Measurements from ENCODE around the gene SIL1.

SIL1 gene

GRCh38 chr5:138945421-138946240, 252.5 kb downstream of the SIL1 start:
- DNase-seq (ENCODE audit: low read depth in 2 of 2) = no peak

- DNase-seq (ENCODE audit: low read depth in 2 of 2) = no peak
These were observed 253.4 kb downstream of the SIL1 start for GRCh38 chr5:138944527-138945322.

DNA sequence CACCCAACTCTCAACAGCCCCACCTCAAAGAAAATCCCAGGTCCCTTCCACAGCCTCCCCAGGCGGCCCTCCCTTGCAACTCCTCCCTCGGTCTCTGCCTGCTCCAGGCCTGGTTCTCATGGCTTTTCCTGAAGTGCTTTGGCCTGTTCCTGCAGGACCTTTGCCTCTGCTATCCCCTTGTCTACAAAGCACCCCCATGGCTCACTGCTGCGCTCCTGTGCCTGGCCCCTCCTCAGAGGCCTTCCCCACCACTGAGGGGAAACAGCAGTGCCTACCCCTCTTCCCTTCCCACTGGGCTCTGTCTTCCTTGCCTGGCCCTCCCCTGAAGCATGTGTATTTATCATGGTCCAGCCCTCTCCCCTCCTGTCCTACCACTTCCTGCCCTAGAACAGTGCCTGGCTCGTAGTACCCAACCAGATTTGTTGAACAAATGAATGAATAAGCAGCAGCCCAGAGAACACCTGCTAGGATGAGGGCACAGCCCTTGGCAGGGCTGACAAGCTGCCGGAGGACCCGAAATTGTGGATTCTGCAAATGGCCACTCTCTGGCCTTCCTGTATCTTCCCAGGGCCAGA, 254.5 kb downstream of the SIL1 start:
- DNase-seq (ENCODE audit: low read depth in 2 of 2) = no peak

GRCh38 chr5:138942861-138943260, 255.3 kb downstream of the SIL1 start:
- no peak for DNase-seq (ENCODE audit: low read depth in 2 of 2)

DNA sequence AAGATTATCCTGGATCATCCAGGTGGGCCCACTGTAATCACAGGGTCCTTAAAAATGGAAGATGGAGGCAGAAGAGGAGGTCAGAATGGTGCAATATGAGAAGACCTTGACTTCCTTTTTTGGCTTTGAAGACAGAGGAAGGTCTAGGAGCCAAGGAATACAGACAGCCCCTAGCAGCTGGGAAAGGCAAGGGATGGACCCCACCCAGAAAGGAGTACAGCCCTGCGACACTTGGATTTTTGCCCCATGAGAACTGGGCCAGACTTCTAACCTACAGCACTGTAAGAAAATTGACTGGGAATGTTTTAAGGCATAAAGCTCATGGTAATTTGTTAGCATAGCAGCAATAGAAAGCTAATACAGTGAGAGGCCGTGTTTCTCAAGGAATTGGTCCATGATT, 256.1 kb downstream of the SIL1 start:
- DNase-seq (ENCODE audit: low read depth in 2 of 2) = no peak

DNA sequence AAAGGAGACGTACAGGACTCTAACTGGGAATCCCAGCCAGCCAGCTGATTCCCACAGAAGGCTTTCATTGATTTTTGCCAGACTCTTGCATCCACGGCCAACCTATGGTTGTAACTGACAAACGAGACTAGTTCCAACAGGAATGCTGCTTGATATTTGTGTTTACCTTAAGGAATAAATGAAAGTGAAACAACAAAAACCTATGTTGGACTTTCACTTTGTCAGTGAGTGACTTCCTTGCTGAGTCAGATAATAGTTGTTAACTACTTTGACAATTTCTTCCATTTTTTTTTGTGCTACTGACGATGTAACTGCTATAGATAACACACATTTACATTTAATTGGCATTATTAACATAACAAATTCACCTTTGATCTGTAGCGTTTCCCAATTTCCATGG, 259.6 kb downstream of the SIL1 start:
- DNase-seq (ENCODE audit: low read depth in 2 of 2) = no peak

DNA sequence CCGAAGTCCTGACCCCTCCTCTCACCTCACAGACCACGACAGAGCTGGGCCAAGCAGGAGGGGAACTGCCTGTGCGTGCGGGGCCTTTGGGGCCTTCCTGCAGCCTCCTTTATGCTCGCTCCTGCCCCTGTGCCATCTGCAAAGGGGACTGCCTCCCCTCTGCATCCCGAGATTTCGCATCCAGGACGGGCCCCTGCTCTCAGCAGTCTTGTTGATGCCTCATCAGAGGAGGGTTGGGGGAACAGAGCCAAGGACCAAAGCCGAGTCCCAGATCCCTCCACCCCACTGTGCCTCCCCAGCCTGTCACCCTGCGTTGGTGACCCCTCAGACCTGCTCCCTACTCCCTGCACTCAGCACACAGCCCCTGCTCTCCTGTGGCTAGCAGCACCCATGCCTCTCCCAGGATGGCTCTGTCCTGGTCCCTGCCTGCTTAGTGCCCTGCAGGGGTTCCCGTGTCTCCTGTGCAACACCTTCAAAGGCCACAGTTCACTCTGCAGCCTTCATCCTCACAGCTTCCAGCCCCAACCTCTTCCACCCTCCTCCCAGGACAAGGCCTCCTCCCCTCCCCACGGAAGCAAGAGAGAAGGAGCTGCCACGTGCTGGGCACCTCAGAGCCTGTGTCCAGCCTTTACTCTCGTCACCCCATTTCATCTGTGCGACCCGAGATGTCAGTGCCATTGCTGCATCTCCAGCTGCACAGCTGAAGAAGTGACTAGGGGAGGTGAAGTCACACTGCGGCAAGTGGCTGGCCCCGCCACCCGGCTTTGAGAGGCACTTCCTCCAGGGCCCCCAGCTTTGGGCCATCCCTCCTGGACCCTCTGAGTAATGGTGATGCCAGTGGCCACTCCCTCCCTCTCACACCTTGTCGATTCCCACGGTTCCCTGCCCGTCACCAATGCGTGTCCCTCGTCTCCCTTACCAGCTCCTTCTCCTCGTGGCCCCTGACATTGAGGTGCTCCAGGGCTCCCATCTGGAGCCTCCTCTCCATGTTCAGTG, 260.5 kb downstream of the SIL1 start:
- DNase-seq (ENCODE audit: low read depth in 2 of 2) = no peak

- DNase-seq (ENCODE audit: low read depth in 2 of 2) = no peak
These were observed 261.2 kb downstream of the SIL1 start for GRCh38 chr5:138936968-138937345.

DNA sequence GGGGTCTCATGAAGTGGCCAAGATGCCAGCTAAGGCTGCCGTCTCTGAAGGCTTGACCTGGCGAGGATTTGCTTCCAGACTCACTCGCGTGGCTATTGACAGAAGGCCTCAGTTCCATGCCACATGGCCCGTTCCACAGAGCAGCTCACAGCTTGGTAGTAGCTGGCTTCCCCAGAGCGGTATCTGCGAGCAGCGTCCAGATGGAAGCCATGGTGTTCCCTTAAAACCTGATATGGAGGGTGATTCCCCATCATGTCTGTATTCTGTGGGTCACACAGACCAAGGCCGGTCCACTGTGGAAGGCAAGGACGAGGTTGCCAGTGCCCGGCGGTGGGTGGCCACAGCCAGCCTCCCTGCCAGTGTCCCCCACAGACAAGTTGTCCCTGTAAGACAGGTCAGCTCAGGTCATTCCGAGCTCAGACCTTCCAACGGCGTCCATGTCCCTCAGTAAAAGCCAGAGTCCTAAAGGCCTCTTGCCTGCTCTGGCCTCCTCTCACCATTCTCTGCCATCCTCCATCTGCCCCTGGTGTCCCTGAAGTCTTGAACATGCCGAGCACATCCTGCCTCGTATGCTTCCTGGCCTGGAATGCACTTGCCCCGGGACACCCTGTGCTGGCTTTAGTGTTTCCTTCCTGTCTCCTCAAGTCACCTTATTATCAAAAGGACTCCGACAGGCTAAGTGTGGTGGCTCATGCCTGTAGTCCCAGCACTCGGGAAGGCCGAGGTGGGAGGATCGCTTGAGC, 261.8 kb downstream of the SIL1 start:
- DNase-seq (ENCODE audit: low read depth in 2 of 2) = no peak

DNA sequence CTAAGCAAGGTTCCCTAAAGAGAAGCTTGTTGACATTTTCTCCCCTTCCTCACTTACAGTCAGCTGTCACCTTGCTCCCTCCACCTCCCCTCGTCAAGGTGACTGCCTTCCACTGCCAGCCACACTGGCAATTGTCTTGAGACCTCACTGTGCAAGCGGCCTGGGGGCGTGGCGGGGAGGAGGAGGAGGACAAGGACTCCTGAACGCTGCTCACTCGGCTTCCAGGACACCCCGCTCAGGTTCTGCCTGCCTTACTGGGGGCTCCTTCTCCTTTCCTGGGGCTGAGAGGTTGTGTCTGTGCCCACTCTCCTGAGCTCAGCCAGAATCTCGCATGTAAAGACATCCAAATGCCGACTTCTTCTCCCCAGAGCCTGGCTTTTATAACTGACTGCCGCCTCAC, 262.7 kb downstream of the SIL1 start:
- no peak for DNase-seq (ENCODE audit: low read depth in 2 of 2)

- no peak for DNase-seq (ENCODE audit: low read depth in 2 of 2)
These were observed 263.2 kb downstream of the SIL1 start for GRCh38 chr5:138934971-138935370.

DNA sequence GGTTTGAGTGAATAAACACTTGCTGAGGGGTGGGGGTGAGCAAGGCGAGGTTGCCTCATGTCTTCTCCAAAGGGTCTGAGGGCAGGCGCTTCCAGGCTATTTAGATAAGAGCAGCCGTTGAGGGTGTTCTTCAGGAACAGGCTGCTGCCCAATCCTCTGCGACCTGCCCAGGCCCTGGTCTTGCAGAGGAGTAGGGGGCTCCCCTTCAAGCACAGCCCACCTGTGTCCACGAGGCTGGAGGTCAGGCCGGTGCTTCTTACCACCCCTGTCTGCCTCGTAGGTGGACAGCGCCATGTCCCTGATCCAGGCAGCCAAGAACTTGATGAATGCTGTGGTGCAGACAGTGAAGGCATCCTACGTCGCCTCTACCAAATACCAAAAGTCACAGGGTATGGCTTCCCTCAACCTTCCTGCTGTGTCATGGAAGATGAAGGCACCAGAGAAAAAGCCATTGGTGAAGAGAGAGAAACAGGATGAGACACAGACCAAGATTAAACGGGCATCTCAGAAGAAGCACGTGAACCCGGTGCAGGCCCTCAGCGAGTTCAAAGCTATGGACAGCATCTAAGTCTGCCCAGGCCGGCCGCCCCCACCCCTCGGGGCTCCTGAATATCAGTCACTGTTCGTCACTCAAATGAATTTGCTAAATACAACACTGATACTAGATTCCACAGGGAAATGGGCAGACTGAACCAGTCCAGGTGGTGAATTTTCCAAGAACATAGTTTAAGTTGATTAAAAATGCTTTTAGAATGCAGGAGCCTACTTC, 264.5 kb downstream of the SIL1 start:
- no peak for DNase-seq (ENCODE audit: low read depth in 2 of 2)

DNA sequence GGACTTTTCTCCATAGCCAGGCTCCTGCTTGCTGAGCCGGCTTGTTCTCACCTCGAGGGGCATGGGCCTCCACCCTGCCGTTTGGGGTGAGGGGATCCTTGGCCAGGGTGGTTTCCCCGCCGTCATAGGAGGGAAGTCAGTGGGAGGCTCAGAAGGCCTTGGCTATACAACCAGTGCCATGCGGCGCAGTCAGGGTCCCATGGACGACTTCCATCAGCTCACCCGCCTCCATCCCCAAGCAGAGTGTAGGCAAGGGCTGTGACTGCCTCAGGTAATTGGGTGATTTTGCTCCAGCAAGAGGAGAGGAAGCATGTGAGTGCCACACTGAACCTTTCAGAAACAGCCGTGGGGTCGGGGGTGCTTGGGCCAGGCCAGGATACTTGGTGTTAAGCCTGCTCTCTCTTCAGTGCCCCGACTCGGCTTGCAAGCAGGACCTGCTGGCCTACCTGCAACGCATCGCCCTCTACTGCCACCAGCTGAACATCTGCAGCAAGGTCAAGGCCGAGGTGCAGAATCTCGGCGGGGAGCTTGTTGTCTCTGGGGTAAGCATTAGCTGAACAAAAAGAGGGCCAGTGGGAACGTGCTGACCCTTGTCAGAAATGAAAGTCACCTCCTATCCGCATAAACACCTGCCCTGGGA, 265.9 kb downstream of the SIL1 start:
- no peak for DNase-seq (ENCODE audit: low read depth in 2 of 2)

DNA sequence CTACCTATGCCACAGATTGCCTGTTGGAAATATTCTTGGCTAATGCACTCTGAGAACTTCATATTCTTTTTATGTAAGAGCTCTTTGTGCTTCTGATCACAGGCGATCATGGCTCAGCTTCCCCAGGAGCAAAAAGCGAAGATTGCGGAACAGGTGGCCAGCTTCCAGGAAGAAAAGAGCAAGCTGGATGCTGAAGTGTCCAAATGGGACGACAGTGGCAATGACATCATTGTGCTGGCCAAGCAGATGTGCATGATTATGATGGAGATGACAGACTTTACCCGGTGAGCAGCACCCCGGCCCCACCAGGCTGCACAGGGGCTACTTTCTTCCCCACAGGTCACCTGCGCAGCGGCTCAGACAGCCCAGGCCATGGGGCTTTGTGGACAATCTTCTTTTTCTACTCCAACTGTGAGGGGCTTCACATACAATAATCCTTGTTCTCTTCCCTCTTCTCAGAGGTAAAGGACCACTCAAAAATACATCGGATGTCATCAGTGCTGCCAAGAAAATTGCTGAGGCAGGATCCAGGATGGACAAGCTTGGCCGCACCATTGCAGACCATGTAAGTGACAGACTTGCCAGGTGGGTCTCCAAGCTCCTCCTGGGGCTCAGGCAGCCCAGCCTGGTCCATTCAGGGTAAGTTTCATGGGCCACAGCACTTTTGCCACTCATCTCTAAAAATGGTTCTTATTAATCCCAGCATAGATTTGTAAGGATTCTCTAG, 267.6 kb downstream of the SIL1 start:
- no peak for DNase-seq (ENCODE audit: low read depth in 2 of 2)

- no peak for DNase-seq (ENCODE audit: low read depth in 2 of 2)
These were observed 268.6 kb downstream of the SIL1 start for GRCh38 chr5:138929571-138929955.

- DNase-seq (ENCODE audit: low read depth in 2 of 2) = no peak
These were observed 270.2 kb downstream of the SIL1 start for GRCh38 chr5:138927979-138928378.

GRCh38 chr5:138927544-138927943, 270.6 kb downstream of the SIL1 start:
- DNase-seq (ENCODE audit: low read depth in 2 of 2) = no peak

GRCh38 chr5:138926688-138927448, 271.3 kb downstream of the SIL1 start:
- no peak for DNase-seq (ENCODE audit: low read depth in 2 of 2)
